Measurements from ENCODE around the gene NMRK1. TPM values are rescaled to one million over a fixed set of nuclear protein-coding genes. Genes with fewer than 3 reads are reported as not detected.

The NMRK1 gene
- total RNA-seq, 1 experiment from 2014 or later, result 0.67 TPM

- no peaks in the 10 kb centered on the region for H3K4me1 ChIP-seq (ENCODE audit: insufficient read depth, low read length, poor library complexity, severe bottlenecking)
These were observed 14.3 kb upstream of the NMRK1 start for GRCh38 chr9:75102177-75102790.

GRCh38 chr9:75101004-75101588, 13.1 kb upstream of the NMRK1 start:
- Histone ChIP-seq H3K36me3 (ENCODE audit: insufficient read depth, low read length, poor library complexity, severe bottlenecking) (no peaks in the 10 kb centered on the region), H3K4me3 (ENCODE audit: low read depth, low read length, poor library complexity, severe bottlenecking) (no peak overlapping the region), H3K9me3 (ENCODE audit: low read depth, low read length, poor library complexity, severe bottlenecking) (no peaks in the 10 kb centered on the region), H3K27ac (ENCODE audit: low read depth, low read length, poor library complexity, severe bottlenecking) (no peak overlapping the region), H3K27me3 (replicated peaks; ENCODE audit: insufficient read depth, low read depth, low read length, poor library complexity) (no peaks in the 10 kb centered on the region), H3K4me1 (ENCODE audit: insufficient read depth, low read length, poor library complexity, severe bottlenecking) (no peaks in the 10 kb centered on the region)
- CTCF ChIA-PET, result interaction anchor here (0.7 kb wide), 1 partner anchor 765 kb away, joined by 6 read pairs; no protein-coding TSS in a partner anchor
- DNase-seq (ENCODE audit: low spot score), result no peak
- intact Hi-C loops (cut with micrococcal nuclease; ENCODE audit: unreplicated experiment), result no loop called here
- BruUV-seq (replicated peaks), result no TSS peak
- no peak for TF ChIP-seq CTCF (conservative IDR thresholded peaks at IDR 0.05; ENCODE audit: low read depth, low read length)
- no peak for TF ChIP-seq EZH2 (IDR thresholded peaks at IDR 0.05; ENCODE audit: borderline replicate concordance, low read depth, low read length, poor library complexity, severe bottlenecking)
- POLR2A ChIA-PET (ENCODE audit: low non-redundant PET), result no interaction called here

More at GRCh38 chr9:75102177-75102790, 14.3 kb upstream of the NMRK1 start:
- H3K27ac ChIP-seq (ENCODE audit: low read depth, low read length, poor library complexity, severe bottlenecking), result no peak overlapping the region
- H3K4me3 ChIP-seq (ENCODE audit: low read depth, low read length, poor library complexity, severe bottlenecking), result no peak overlapping the region
- ChIA-PET POLR2A (ENCODE audit: low non-redundant PET) (no interaction called here), CTCF (no interaction called here)
- TF ChIP-seq EZH2 (IDR thresholded peaks at IDR 0.05; ENCODE audit: borderline replicate concordance, low read depth, low read length, poor library complexity, severe bottlenecking) (no peak), CTCF (conservative IDR thresholded peaks at IDR 0.05; ENCODE audit: low read depth, low read length) (no peak)
- intact Hi-C loops (cut with micrococcal nuclease; ENCODE audit: unreplicated experiment), result no loop called here
- H3K9me3 ChIP-seq (ENCODE audit: low read depth, low read length, poor library complexity, severe bottlenecking), result no peaks in the 10 kb centered on the region
- H3K36me3 ChIP-seq (ENCODE audit: insufficient read depth, low read length, poor library complexity, severe bottlenecking), result no peaks in the 10 kb centered on the region
- BruUV-seq (replicated peaks), result no TSS peak
- no peak for DNase-seq (ENCODE audit: low spot score)
- H3K27me3 ChIP-seq (replicated peaks; ENCODE audit: insufficient read depth, low read depth, low read length, poor library complexity), result no peaks in the 10 kb centered on the region

- ChIA-PET POLR2A (ENCODE audit: low non-redundant PET) (no interaction called here), CTCF (no interaction called here)
- H3K27me3 ChIP-seq (replicated peaks; ENCODE audit: insufficient read depth, low read depth, low read length, poor library complexity), result peaks cover 7% of the 10 kb centered on the region
- intact Hi-C loops (cut with micrococcal nuclease; ENCODE audit: unreplicated experiment), result no loop called here
- no peaks in the 10 kb centered on the region for H3K4me1 ChIP-seq (ENCODE audit: insufficient read depth, low read length, poor library complexity, severe bottlenecking)
- BruUV-seq (replicated peaks), result no TSS peak
- DNase-seq (ENCODE audit: low spot score), result no peak
- no peak overlapping the region for H3K4me3 ChIP-seq (ENCODE audit: low read depth, low read length, poor library complexity, severe bottlenecking)
- no peak overlapping the region for H3K27ac ChIP-seq (ENCODE audit: low read depth, low read length, poor library complexity, severe bottlenecking)
- H3K36me3 ChIP-seq (ENCODE audit: insufficient read depth, low read length, poor library complexity, severe bottlenecking), result no peaks in the 10 kb centered on the region
- TF ChIP-seq CTCF (conservative IDR thresholded peaks at IDR 0.05; ENCODE audit: low read depth, low read length) (no peak), EZH2 (IDR thresholded peaks at IDR 0.05; ENCODE audit: borderline replicate concordance, low read depth, low read length, poor library complexity, severe bottlenecking) (no peak)
- no peaks in the 10 kb centered on the region for H3K9me3 ChIP-seq (ENCODE audit: low read depth, low read length, poor library complexity, severe bottlenecking)
These were observed 8.8 kb upstream of the NMRK1 start for GRCh38 chr9:75096796-75097195.

Measured in A673 (cell line).